NCI-H524 treated with DMSO at 0.1 percent for 48 hours (cell line): ENCODE results near the gene CMTM1.
A peak's percentile ranks its signal among the peaks of the same experiment; 100 is the strongest.
"Not testable (repeated sequence)": the region's sequence is repeated elsewhere in the genome, so short reads cannot be mapped to it uniquely, and the experiment has no call there.

ENCODE experiments used
- DNase-seq: peaks from one replicate; lab custom pipeline; 2025; lab: John Stamatoyannopoulos, UW

The CMTM1 gene

DNA sequence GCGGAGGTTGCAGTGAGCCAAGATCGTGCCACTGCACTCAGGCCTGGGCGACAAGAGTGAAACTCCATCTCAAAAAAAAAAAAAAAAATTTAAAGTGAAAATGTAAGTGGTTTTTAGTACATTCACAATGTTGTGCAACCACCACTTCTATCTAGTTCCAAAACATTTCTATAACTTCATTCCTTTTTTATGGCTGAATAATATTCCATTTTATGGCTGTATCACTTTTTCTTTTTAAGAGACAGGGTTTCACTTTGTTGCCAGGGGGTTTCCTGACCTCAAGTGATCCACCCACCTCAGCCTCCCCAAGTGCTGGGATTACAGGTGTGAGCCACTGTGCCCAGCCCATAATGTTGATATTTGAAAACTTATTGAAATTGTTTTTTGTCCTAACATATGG, 26.6 kb downstream of the CMTM1 start:
- no peak for DNase-seq

DNA sequence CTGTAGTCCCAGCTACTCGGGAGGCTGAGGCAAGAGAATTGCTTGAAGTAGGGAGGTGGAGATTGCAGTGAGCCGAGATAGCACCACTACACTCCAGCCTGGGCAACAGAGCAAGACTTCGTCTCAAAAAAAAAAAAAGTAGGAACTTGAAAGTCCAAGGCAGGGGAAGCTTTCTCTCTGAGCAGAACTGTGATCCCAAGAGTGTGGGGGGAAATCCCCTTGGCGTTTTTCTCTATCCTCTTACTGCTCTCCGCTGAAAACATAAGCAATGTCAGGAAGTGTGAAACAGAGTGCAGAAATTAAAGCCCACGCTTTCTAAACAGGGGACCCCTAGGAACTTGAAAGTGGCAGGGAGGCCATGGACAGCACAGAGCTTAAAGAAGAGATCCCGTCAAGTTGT, 28.5 kb downstream of the CMTM1 start:
- no peak for DNase-seq

DNA sequence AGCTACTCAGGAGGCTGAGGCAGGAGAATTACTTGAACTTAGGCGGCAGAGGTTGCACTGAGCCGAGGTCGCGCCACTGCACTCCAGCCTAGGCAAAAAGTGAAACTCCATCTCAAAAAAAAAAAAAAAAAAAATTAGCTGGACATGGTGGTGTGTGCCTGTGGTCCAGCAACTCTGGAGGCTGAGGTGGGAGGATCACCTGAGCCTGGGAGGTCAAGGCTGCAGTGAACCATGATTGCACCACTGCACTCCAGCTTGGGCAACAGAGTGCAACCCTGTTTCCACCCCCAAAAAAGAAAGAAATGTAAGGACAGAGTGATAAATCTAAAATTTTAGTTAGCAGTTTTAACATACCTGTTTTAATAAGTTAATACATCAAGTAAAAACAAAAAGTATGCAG, 30.3 kb downstream of the CMTM1 start:
- not testable (repeated sequence) for DNase-seq

DNA sequence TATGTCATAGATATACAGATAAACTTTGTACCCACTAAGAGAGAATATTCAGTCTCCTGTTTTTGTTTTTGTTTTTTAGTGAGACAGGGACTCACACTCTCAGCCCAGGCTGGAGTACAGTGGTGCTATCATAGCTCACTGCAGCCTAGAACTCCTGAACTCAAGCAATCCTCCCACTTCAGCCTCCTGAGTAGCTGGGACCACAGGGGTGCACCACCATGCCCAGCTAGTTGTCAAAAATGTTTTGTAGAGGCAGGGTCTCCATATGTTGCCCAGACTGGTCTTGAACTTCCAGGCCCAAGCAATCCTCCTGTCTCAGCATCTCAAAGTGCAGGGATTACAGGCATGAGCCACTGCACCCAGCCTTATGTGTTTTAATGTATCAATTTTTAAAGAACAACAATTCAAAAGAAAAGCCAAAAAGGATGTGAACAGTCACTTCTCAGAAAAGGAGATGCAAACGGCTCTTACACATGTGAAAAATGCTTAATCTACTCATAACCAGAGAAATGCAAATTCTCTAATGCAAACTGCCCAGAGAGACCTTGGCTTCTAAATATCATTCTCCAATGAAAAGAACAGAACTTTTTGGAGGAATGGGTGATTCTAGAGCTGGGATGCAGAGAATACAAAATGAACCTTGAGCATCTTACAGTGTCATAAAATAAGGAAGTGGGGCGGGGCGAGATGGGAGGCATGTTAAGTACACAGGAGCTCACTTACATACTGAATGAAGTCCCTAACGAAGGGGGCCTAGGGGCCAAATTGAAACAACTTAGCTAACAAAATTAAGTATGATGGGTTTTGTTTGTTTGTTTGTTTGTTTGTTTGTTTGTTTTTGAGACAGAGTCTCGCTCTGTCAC, 31.0 kb downstream of the CMTM1 start:
- no peak for DNase-seq

DNA sequence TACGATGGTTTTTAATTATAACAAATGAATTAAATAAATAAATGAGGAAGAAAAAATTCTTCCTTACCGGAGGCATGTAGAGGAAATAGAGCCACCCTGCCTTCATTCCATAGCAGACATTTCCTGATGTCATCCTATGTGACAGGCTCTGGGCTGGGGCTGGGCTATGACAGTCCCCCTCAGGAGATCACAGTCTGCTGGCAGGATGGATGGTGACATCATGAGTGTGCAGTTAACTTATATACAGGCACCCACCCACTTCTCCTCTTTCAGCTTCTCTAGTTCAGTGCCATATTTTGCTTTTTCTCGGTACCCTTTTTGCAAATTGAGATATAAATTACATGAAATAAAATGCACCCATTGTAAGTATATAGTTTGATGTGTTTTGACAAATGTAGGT, 31.9 kb downstream of the CMTM1 start:
- DNase-seq = no peak

DNA sequence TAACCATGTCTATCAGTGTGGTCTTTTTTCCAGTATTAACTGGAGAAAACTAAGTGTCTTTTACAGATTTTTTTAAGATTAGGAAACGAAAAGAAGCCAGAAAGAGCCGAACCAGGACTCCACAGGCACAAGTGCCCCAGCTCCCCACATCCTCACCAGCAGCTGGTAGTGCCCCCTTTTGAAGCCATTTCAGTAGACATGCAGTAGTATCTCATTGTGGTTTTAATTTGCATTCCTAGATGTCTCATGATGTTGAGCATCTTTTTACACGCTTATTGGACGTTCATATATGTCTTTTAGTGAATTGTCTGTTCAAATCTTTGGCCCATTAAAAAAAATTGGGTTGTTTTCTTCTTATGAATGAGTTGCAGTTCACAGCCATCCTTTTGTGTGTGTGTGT, 33.5 kb downstream of the CMTM1 start:
- no peak for DNase-seq

DNA sequence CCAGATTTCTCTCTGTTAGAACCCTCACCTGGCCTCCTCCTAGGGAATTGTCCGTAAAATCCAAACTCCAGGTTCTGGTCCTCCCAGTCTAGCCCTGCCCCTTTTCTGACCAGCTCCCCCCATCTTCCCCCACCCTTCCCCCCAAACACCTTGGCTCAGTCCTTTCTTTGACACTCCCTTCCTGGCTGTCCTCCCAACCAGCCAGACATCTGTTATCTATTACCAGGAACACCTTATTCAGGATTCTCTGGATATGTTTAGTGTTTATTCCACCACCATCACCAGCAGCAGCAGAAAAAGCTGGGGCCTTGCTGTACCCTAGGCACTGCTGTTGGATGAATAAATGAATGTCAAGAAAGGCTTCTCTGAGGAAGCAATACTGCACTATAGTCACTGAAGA, 34.2 kb downstream of the CMTM1 start:
- no peak for DNase-seq

DNA sequence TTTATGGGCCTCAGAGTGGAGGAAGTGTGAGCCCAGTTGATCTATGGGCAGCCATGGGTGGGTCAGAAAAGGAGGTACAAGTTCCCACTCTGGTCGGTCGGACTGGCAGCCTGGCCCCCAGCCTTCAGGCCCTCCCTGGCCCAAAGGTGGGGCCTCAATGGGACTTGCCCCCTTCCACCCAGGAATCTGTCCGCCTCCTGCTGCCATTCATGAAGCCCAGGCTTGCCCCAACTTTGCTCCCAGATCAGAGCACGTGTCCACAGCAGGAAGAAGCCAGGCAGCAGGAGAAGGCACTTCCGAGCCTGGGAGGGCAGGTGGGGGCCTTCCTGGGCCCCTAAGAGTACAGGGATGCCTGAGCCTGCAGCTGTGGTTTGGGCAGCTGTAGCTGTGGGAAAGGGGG, 35.2 kb downstream of the CMTM1 start:
- no peak for DNase-seq

DNA sequence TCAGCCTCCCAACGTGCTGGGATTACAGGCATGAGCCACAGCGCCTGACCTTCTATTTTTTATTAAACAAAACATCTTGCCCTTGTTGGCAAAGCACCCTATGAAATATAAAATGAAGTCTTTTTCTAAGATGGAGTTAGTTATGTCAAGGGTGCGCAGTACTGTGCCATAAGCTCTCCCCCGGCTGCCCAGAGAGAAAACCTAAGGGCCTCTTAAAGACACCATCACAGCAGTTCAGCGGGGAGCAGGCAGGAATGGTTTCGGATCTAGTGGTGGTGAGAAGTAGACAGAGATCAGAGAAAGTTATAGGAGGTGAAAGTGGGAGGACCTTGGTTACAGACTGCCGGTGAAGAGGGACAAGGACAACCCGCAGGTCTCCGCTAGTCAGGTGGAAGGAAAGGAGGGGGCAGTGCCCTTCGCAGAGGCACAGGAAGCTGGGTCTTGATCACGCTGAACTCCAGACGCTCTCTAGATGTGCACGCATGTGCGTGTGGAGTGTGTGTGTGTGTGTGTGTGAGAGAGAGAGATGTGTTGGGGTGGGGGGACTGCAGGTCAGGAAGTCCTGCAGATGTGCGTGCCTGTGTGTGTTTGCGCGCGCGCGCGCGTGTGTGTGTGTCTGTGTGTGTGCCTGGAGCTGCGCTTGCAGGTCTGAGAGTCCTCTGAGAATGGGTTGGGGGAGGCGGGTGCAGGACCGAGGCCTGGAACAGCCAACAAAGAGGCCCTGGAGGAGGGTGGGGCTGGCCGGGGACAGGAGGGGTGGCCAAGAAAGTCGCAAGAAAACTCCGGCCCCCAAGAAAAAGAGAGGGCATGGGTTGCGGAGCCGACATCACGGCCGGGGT, 37.5 kb downstream of the CMTM1 start:
- no peak for DNase-seq

DNA sequence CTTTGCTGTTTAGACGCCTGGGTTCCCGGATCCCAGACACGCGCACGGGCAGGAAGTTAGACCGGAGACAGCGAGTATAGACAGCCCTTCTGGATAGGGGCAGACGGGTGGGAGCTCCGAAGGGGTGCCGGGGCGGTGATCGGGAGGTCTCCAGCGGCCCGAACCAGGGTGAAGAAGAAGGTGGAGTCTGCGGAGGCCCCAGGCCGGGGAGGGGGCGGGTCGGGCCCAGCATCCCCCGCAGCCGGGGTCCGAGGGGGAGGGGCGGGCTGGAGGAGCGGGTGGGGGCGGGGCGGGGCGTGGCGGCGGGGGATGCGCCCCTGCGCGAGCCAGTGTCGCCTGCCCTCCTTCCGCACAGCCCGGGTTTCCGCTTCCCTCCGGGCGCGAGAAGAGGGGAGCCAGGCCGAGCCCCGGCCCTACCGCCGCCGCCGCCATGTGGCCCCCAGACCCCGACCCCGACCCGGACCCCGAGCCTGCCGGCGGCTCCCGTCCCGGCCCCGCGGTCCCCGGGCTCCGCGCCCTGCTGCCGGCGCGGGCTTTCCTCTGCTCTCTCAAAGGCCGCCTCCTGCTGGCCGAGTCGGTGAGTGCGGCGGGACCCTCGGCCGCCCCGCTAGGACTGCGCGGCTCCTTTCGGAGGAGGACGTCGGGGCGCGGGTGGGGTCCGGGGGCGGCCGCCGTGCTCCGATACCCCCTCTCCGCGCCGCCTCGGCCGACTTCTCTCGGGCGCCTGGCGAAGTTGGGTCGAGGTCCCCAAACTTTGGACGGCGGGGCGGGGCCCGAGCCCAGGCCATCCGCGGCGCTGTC, 38.3 kb downstream of the CMTM1 start, which contains the start of gene CMTM3:
TSS of gene CMTM3 (plus strand) at position 329 of the 801 bp plus-strand sequence. CDS start at position 431, 102 bp downstream.
- DNase-seq = no peak

DNA sequence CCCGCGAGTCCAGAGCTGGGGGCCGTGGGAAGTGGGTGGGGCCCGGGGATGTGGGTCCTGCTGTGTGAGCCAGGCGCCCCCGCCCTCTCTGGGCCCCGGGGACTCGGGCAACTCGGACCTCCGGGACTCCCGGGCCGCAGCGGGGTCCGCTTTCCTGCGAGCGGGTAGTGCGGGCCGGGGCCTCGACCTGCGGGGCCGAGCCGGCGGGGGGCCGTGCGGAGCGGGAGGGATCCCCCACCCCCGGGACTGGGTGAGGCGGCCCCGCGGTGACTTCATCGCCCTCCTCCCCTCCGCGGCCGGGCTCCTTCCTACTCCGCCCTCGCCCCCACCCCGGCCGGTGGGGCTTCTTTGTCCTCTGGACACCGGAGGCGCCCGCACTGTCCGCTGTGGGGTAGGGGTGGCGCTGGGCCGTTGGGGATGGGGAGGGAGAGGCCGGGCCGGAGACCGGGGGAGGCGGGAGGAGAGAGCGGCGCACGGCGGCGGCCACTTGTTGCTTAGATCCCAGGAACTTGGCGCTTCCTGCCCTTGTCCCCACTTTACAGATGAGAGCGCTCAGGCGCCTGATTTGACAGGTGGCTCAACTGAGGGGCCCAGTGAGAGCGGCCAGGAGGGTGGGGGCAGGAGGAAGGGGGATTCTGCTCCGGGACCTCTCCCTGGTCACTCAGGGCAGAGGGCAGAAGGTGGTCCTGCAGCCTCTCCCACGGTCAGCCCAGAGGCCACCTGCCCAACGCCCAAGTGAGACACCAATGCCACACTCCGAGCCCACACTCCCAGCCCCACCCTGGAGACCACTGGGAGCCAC, 39.1 kb downstream of the CMTM1 start:
- DNase-seq = no peak

DNA sequence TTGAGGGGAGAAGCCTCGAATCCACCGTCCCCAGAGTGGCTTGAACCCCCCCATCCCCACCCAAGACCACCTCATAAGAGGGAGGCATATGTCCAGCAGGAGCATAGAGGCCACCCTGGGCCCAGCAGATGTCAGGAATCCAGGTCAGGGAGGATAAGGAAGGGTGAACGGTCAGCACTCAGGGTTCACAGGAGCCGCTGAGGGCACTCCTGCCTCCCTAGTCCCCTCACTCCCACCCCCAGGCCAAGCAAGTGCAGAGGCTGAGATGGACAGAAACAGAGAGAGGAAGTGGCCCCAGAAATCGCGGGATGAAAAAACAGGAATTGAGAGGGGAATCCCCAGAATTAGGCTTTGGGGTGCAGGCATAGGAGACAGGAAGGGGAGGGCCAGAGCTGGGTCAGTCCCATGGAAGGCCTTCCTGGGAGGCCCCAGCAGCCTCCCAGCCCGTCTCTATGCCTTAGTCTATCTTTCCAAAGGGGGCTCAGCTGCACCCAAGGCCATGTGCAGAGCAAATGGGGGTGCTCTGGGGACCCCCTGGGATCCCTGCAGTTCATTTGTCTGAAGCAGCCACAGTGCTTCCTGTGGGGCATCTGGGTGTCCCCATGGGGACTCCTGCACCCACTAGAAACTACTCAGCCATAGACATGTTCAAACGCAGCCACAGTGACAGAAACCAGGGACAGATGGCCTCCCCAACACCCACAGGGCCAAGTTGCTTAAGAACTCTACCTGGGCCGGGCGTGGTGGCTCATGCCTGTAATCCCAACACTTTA, 39.9 kb downstream of the CMTM1 start:
- DNase-seq = no peak

DNA sequence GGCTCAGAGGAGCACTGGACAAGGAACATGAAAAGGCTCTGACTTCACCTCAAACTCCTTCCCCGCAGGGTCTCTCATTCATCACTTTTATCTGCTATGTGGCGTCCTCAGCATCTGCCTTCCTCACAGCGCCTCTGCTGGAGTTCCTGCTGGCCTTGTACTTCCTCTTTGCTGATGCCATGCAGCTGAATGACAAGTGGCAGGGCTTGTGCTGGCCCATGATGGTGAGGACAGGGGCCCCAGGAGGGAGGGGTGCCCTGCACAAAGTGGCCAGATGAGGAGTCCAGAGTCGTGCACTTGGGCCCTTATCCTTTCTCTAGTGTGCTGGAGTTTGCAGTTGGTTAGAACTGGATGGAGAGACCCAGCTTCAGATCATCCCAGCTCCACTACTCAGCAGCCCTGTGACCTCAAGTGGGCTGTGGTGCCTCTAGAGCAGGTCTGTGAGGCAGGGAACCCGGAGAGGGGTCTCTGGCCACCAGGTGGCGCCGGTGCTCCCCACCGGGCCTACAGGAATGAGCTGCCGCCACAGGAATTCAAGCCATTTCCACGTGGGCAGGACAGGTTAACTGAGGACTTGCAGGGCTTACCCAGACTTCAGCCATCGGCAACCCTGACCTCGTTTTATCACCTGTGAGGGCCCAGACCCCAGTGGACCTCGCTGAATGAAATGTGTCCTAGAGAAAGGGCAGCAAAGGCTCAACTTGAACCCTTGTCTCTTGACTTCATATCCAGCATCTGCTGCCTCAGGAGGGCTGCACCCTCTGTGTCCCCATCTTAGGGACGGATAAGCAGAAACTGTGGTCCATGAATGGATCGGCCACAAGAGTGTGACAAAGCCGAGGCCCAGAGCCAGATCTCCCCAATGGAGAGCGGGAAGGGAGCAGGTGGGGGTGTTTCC, 42.3 kb downstream of the CMTM1 start:
- no peak for DNase-seq

DNA sequence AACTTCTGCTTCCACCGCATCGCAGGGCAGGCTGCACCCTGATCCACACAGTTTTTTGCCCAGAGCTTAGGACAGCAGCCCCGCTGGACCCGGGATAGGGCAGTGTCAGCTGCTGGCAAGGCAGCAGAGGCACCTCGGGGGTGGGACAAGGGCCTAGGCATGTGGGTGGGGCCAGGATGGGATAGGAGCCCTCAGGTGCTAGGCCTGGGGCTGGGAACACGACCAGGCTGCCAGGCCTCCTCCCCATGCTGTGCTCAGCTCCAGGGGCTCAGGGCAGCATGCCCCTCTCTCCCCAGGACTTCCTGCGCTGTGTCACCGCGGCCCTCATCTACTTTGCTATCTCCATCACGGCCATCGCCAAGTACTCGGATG, 42.9 kb downstream of the CMTM1 start:
- DNase-seq = no peak

DNA sequence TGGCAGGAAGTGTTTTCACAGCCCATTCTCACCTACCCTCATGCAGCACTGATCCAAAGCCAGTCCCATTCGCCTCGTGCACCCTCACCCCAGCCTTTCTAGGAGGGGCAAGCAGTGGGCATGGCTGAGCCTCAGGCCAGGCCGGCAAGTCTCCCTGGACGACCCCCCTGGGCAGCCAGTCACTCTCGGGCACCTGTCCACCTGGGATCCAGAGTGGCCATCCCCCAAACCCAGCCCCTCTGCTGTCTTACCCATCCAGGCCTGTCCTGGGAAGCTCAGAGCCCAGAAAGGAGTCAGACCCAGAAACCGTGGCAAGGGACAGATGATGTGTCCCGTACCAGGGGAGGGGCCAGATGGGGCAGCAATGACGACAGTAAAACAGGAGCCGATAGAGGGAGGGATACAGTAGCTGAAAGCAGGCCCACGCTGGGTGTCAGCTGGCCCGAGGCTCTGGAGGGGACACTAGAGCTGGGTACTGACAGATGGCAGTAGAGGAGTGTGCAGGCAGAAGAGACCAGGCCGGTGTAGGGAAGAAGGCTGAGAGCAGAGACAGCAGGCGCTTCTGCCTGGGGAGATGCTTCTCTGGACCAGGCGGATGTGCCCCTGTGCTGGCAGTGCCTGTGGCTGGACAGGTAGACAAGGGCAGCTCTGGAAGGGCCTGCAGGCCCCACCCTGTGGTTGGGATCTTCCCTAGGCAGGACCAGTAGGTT, 44.0 kb downstream of the CMTM1 start:
- DNase-seq = peak; percentile 95

DNA sequence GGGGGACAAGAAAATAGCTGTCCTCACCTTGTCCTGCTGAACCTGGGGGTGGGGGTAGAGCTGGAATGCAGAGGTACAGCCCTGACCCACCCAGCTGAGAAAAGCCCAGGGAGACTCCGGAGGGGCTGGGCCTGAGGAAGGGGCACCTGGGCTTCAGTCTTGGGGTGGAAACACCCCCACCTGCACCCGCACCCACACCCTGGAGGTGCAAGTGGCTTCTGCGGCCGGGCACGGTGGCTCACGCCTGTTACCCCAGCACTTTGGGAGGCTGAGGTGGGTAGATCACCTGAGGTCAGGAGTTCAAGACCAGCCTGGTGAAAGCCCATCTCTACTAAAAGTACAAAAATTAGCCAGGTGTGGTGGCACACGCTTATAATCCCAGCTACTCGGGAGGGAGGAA, 45.7 kb downstream of the CMTM1 start:
- not testable (repeated sequence) for DNase-seq

DNA sequence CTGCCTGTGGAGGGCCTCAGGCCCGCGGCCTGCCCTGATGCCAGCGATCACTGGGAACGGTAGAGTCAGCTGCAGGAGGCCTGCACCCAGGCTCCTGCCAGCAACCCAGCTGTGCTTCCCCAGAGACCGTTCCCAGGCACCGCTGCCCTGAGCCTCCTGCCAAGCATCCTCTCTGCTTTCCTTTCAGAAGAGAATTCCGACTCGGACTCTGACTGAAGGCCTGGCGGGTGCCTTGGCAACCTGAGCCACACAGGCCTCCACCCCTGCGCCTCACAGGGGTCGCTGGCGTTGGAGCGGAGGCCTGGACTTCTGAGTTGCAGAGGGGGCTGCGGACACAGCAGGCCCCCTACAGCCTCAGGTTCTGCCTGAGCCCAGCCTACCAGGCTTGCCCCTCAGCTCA, 46.2 kb downstream of the CMTM1 start:
- no peak for DNase-seq

DNA sequence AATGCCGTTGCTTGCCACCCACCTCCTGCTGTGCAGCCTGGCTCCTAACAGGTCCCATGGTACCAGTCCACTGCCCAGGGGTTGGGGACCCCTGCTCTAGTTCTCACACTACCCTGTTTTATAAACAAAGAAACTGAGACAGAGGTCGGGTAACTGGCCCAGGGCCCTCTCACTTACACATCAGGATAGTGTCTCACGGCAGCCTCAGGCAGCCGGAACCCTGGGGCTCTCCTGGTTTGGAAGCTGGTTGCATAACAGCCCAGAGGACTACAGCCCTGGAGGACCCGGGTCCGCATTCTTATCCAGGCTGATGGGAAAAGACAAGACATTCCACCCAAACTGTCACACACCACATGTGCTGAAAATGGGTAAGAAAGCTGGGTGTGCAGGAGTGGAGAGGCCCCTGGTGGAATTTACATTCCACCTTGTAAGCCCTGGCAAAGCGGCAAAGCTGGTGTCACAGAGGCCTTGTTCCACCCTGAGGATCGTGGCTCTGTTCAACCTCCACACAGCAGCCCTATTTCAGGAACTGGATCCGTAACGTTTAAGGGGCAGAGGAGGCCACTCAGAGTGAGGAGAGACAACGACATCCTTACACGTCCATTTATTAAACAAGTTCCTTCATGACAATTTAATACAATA, 48.0 kb downstream of the CMTM1 start:
- no peak for DNase-seq

DNA sequence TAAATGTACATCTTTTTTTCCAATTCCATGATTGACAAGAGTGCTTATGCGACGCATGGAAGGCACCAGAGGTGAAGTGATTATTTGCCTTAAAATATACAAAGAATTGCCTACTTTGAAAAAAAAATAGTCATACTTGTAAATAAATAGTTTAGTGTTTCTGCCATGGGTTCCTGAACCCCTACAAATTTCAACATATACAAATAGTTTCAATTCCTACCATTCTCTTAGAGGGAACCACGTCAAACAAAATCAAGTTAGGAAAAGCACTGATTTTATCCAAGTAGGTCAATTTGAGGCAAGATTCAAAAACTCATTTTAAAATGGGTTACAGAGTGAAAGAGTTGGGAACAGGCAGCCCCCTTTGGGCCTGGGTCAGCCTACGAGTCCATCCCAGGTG, 49.9 kb downstream of the CMTM1 start:
- no peak for DNase-seq
